ENCODE data around the gene TBC1D17. TPM values are rescaled to one million over a fixed set of nuclear protein-coding genes. Genes with fewer than 3 reads are reported as not detected.

Gene TBC1D17
- total and polyA plus RNA-seq, 2 of the 13 experiments (the other 11 are each of a cell fraction or from before 2014, with no cell fraction given): 9.7 to 16.9 TPM

DNA sequence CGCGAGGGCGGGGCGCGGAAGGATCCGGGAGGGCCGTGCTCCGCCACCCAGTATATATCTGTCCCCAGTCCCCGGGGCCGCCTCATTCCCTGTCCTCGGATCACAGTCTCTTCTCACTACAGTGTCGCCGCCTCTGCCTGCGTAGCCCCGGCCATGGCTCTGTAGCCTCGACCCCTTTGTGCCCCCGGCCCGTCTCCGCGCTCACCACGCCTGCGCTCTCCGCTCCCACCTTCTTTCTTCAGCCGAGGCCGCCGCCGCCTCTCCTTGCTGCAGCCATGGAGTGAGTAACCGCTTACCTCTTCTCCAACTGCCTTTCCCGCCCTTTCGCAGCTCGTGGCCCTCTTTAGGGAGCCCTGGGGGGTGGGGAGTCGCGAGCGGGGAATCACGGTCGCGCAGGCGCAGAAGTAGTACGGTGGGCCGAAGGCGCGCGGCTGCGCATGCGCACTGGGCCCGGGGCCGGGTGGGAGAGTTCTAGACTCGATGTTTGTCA lies 51.7 kb downstream of the TBC1D17 start, which contains the start of the genes ATF5 and NUP62 (continued):
- TF ChIP-seq ZNF564 (CRISPR knock-in tag; IDR thresholded peaks at IDR 0.05) (peak; percentile 97), ZFP37 (CRISPR knock-in tag; IDR thresholded peaks at IDR 0.05; ENCODE audit: borderline replicate concordance) (peak; percentile 65; the same call in 1 of the 2 replicates), ZNF331 (CRISPR knock-in tag; IDR thresholded peaks at IDR 0.05) (peak; percentile 21; the same call in 1 of the 2 replicates), ZNF572 (CRISPR knock-in tag; IDR thresholded peaks at IDR 0.05) (peak; percentile 96; the same call in 1 of the 2 replicates), ZFP36L2 (CRISPR knock-in tag; IDR thresholded peaks at IDR 0.05) (no peak), POLR2A (IDR thresholded peaks at IDR 0.05; ENCODE audit: insufficient read depth in 1 of 2, low read depth in 2 of 2, low read length in 2 of 2) (peak in 1 of 2 experiments; percentile 87; a peak in 3 of 4 replicates), DNMT1 (CRISPR knock-in tag; IDR thresholded peaks at IDR 0.05) (peak; percentile 27), NFAT5 (CRISPR knock-in tag; IDR thresholded peaks at IDR 0.05) (peak; percentile 87; the same call in 1 of the 2 replicates), SNRNP70 (IDR thresholded peaks at IDR 0.05; ENCODE audit: low read depth, low read length) (no peak), SRY (CRISPR knock-in tag; IDR thresholded peaks at IDR 0.05) (peak; percentile 97), EP300 (IDR thresholded peaks at IDR 0.05; ENCODE audit: low read depth in 2 of 2, low read length in 2 of 2) (no peak), EP300 (CRISPR knock-in tag; IDR thresholded peaks at IDR 0.05; ENCODE audit: borderline replicate concordance) (peak; percentile 50; the same call in 1 of the 2 replicates), ZNF589 (CRISPR knock-in tag; conservative IDR thresholded peaks at IDR 0.05) (peak; percentile 67; the same call in 1 of the 2 replicates), ZFP1 (CRISPR knock-in tag; IDR thresholded peaks at IDR 0.05) (peak; percentile 80; the same call in 1 of the 2 replicates), ZNF75D (CRISPR knock-in tag; IDR thresholded peaks at IDR 0.05; ENCODE audit: borderline replicate concordance) (0 out of 2 replicates have a peak, but pooled peaks have one; percentile 90), U2AF2 (IDR thresholded peaks at IDR 0.05; ENCODE audit: low read depth, low read length) (no peak), TFE3 (CRISPR knock-in tag; IDR thresholded peaks at IDR 0.05) (peak; percentile 47; the same call in 1 of the 2 replicates), MED8 (CRISPR knock-in tag; IDR thresholded peaks at IDR 0.05; ENCODE audit: insufficient replicate concordance) (peak; percentile 84), HNF4G (IDR thresholded peaks at IDR 0.05; ENCODE audit: borderline replicate concordance, low read depth, low read length) (no peak), HNF4G (CRISPR knock-in tag; IDR thresholded peaks at IDR 0.05; ENCODE audit: borderline replicate concordance, low read depth) (0 out of 2 replicates have a peak, but pooled peaks have one; percentile 12), TSC22D2 (CRISPR knock-in tag; IDR thresholded peaks at IDR 0.05; ENCODE audit: borderline replicate concordance) (peak; percentile 92), ZNF737 (CRISPR knock-in tag; IDR thresholded peaks at IDR 0.05; ENCODE audit: borderline replicate concordance) (peak; percentile 55; the same call in 1 of the 2 replicates), MAFF (IDR thresholded peaks at IDR 0.05; ENCODE audit: low read depth, low read length) (no peak)
- TF ChIP-seq, protein P1, sequence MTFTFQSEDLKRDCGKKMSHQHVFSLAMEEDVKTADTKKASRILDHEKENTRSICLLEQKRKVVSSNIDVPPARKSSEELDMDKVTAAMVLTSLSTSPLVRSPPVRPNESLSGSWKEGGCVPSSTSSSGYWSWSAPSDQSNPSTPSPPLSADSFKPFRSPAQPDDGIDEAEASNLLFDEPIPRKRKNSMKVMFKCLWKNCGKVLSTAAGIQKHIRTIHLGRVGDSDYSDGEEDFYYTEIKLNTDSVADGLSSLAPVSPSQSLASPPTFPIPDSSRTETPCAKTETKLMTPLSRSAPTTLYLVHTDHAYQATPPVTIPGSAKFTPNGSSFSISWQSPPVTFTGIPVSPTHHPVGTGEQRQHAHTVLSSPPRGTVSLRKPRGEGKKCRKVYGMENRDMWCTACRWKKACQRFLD (CRISPR knock-in tag; IDR thresholded peaks at IDR 0.05; ENCODE audit: borderline replicate concordance): peak; percentile 98
